Stimulated activated naive B cell treated with anti-CD40 and anti-IgM and Interleukin-4, amounts not matched to agents 10 μg/mL and 1 μg/mL and 100 μg/mL, for 72 hours (primary cell): ENCODE measurements around the gene PPP3R1.

ENCODE experiments used
- ATAC-seq, 2 donors: fragments of 150-1000 bp; cut with Tn5 transposase; replicated peaks; 2 replicates each; pipeline ENCODE4 v1.10.0; 2021; ENCODE audit warnings: moderate library complexity in 1 of 2
- DNase-seq: peaks from one replicate; pipeline ENCODE4 v3.0.0; 2021
- H3K27ac Mint-ChIP-seq: one replicate; pipeline ENCODE4 v1.8.0; 2022; ENCODE audit warnings: mild to moderate bottlenecking, mixed read lengths
- H3K27me3 Mint-ChIP-seq, 2 donors: one replicate each; pipeline ENCODE4 v1.8.0; 2022; ENCODE audit warnings: mixed read lengths in 2 of 2
- H3K36me3 Mint-ChIP-seq, 2 donors: one replicate each; pipeline ENCODE4 v1.8.0; 2022; ENCODE audit warnings: mixed read lengths in 2 of 2, mild to moderate bottlenecking in 1 of 2
- H3K4me1 Mint-ChIP-seq, 2 donors: one replicate each; pipeline ENCODE4 v1.8.0; 2022; ENCODE audit warnings: mixed read lengths in 2 of 2, mild to moderate bottlenecking in 1 of 2
- H3K4me3 Mint-ChIP-seq, 2 donors: one replicate each; pipeline ENCODE4 v1.8.0; 2022; ENCODE audit warnings: mild to moderate bottlenecking in 2 of 2, mixed read lengths in 2 of 2, moderate library complexity in 1 of 2
- H3K9me3 Mint-ChIP-seq, 2 donors: one replicate each; pipeline ENCODE4 v1.8.0; 2022; ENCODE audit warnings: mixed read lengths in 2 of 2, mild to moderate bottlenecking in 1 of 2

PPP3R1 gene

DNA sequence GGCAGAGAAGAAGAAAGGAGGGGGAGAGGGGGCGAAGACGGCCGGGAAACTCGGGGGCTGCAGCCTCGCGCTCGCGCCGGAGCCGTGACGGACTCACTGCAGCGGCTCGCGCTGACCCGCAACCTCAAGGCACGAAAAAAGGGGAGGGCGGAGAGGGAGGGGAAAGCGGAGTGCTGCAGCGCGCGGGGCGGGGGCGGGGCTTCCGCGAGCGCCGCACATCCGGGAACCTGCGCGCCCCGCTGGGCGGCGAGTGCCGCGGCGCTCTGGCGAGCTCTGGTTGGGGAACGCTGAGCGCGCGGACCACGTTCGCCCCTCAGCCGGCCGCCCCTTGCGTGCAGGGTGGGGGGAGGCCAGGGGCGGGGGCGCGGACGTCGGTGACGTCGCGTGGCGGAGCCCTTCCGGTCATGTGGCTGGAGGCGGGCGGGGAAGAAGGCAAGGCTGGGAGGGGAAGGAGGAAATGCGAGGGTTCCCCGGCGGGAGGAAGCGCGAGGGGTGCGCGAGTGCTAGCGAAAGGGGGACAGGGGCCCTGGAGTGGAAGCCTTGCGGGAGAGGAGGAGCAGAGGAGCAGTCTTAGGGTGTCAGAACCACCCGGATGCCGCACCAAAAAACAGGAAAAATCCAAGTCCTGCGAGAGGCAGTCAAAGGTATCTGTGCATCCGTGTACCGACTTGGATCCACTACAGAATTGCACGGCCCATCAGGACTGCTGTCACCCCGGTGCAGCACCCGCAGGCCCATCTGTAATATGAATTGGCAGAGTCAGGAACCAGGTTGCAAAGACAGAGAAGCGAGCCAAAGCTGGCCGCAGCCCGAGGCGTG, at the start of gene PPP3R1:
Gene PPP3R1 (minus strand): TSS at position 133 of the 819 bp plus-strand sequence. CDS start 405 bp downstream, outside the sequence.
- Mint-ChIP-seq H3K27me3 (no peaks in the 10 kb centered on the region), H3K4me1 (peaks cover 17 to 31% of the 10 kb centered on the region in 2 donors), H3K4me3 (peak within 1 kb of the TSS; percentile 92 to 99), H3K9me3 (no peaks in the 10 kb centered on the region), H3K27ac (peak within 1 kb of the TSS; percentile 100), H3K36me3 (peaks cover 12% of the 10 kb centered on the region in 2 donors)
- DNase-seq = peak; percentile 95
- ATAC-seq = peak; percentile 87 to 91

DNA sequence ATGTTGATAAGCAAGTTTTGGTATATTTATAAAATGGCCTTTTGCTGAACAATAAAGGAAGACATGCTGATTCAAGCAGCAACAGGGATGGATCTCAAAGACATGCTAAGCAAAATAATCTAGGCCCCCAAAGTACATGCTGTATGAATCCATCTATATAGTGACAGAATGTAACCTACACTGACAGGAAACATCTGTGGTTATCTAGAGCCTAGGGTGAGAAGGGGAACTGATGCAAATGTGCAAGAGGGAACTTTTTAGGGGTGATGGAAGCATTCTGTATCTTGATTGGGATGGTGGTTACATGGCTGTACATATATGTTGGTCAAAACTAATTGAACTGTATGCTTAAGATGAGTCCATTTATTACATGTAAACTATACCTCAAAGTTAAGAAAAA, 43.2 kb upstream of the PPP3R1 start:
- ATAC-seq = peak; percentile 75 to 83
- Mint-ChIP-seq H3K4me1 (peaks cover 8 to 12% of the 10 kb centered on the region in 2 donors), H3K9me3 (no peaks in the 10 kb centered on the region), H3K4me3 (no peak overlapping the region), H3K27me3 (no peaks in the 10 kb centered on the region), H3K27ac (peak overlapping the region; percentile 14), H3K36me3 (no peaks in the 10 kb centered on the region)
- no peak for DNase-seq

DNA sequence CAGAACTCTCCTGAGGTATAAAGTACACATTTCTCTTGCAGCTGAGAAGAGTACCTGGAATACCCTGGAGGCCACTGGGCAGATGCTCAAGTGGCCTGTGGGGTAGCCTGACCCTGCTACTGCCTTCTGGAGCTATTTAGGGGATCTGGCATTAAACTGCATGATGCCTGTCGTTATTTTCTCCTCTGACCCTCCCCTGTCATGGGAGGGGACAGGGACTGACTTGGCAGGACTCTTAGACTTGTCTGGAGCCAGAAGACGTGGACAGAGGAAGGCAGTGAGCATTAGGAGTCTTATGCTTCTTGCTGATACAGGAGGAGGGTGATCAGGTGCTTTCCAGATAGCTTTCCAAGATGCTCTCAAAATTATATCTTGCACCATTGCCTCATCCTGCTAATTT, 42.6 kb upstream of the PPP3R1 start:
- no peak overlapping the region for H3K4me3 Mint-ChIP-seq
- H3K9me3 Mint-ChIP-seq = no peaks in the 10 kb centered on the region
- no peak overlapping the region for H3K27ac Mint-ChIP-seq
- H3K36me3 Mint-ChIP-seq = no peaks in the 10 kb centered on the region
- peaks cover 8 to 12% of the 10 kb centered on the region in 2 donors for H3K4me1 Mint-ChIP-seq
- no peak for ATAC-seq
- no peaks in the 10 kb centered on the region for H3K27me3 Mint-ChIP-seq
- no peak for DNase-seq

GRCh38 chr2:68294187-68294586, 41.9 kb upstream of the PPP3R1 start:
- Mint-ChIP-seq H3K36me3 (no peaks in the 10 kb centered on the region), H3K4me1 (peaks cover 8 to 12% of the 10 kb centered on the region in 2 donors), H3K9me3 (no peaks in the 10 kb centered on the region), H3K27me3 (no peaks in the 10 kb centered on the region), H3K4me3 (no peak overlapping the region), H3K27ac (no peak overlapping the region)
- ATAC-seq (no peak), DNase-seq (no peak)

DNA sequence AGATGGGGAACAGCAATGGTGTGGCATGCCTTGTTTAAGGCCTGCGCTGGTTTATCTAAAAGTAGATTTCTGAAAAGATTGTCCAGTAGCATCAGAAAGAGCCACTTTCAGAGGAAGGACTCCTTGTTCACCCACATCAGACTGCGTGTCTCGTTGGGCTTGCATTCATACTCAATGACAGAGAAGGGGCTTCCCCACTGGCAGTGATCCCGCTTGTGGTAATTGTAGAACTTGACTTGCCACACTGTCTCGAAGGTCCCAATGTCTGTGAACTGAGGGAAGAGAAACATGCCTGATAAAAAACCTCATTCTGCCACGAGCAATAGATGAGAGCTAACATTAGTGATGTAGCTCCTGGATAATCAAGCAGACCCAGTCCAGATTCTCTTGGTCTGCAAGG, 41.4 kb upstream of the PPP3R1 start:
- Mint-ChIP-seq H3K4me1 (peaks cover 8 to 12% of the 10 kb centered on the region in 2 donors), H3K27ac (no peak overlapping the region), H3K4me3 (no peak overlapping the region), H3K27me3 (no peaks in the 10 kb centered on the region), H3K36me3 (no peaks in the 10 kb centered on the region), H3K9me3 (no peaks in the 10 kb centered on the region)
- ATAC-seq (peak; percentile 31 to 36), DNase-seq (no peak)

DNA sequence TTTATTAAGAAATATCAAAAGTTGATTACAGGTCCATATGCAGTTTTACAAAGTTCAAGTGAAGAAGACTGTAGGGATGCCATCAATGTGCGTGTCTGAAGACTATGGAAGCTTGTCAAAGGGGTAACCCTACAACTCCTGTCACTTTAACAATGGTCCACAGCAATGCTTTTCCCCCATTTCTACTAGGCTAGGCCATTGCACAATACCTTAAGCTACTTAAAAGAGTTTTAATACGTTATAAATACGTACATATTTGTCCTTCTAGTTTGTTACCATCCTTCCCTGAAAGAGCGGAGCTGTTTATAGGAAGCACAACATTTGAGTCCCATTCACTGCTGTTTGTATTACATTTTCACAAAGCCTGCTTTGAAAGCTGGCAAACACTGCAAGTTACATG, 40.7 kb upstream of the PPP3R1 start:
- no peaks in the 10 kb centered on the region for H3K36me3 Mint-ChIP-seq
- H3K9me3 Mint-ChIP-seq = no peaks in the 10 kb centered on the region
- ATAC-seq = no peak
- no peak overlapping the region for H3K27ac Mint-ChIP-seq
- DNase-seq = no peak
- H3K4me3 Mint-ChIP-seq = no peak overlapping the region
- H3K4me1 Mint-ChIP-seq = peaks cover 8 to 15% of the 10 kb centered on the region in 2 donors
- peaks cover 0 to 2% of the 10 kb centered on the region in 2 donors for H3K27me3 Mint-ChIP-seq

GRCh38 chr2:68292108-68292710, 39.9 kb upstream of the PPP3R1 start:
- ATAC-seq = peak in 1 of 2 donors; percentile 53
- Mint-ChIP-seq H3K4me3 (no peak overlapping the region), H3K36me3 (no peaks in the 10 kb centered on the region), H3K27ac (no peak overlapping the region), H3K9me3 (no peaks in the 10 kb centered on the region), H3K4me1 (peaks cover 10 to 19% of the 10 kb centered on the region in 2 donors), H3K27me3 (peaks cover 0 to 6% of the 10 kb centered on the region in 2 donors)
- DNase-seq = no peak

DNA sequence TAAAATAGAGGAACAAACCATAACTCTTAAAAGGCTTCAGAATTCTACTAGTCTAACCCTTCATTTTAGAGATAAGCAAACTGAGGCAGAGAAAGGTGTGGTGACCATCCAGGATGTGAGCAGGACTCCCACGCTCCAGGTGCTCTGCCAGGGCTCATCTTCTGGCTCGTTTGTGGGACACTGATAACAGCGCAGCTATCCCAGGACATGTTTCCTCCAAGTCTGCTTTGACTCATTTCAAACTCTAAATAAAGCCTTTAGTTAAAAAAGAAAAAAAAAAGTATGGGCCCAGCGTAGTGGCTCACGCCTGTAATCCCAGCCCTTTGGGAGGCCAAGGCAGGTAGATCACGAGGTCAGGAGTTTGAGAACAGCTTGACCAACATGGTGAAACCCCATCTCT, 39.0 kb upstream of the PPP3R1 start:
- H3K36me3 Mint-ChIP-seq = no peaks in the 10 kb centered on the region
- H3K4me1 Mint-ChIP-seq = peaks cover 10 to 19% of the 10 kb centered on the region in 2 donors
- no peak overlapping the region for H3K4me3 Mint-ChIP-seq
- no peak for DNase-seq
- no peak overlapping the region for H3K27ac Mint-ChIP-seq
- peaks cover 0 to 6% of the 10 kb centered on the region in 2 donors for H3K27me3 Mint-ChIP-seq
- no peaks in the 10 kb centered on the region for H3K9me3 Mint-ChIP-seq
- no peak for ATAC-seq

- ATAC-seq (no peak), DNase-seq (no peak)
- peaks cover 0 to 6% of the 10 kb centered on the region in 2 donors for H3K27me3 Mint-ChIP-seq
- H3K36me3 Mint-ChIP-seq = no peaks in the 10 kb centered on the region
- H3K4me3 Mint-ChIP-seq = no peak overlapping the region
- H3K9me3 Mint-ChIP-seq = no peaks in the 10 kb centered on the region
- peaks cover 10 to 19% of the 10 kb centered on the region in 2 donors for H3K4me1 Mint-ChIP-seq
- H3K27ac Mint-ChIP-seq = no peak overlapping the region
Measured at GRCh38 chr2:68290901-68291300, 38.6 kb upstream of the PPP3R1 start.

DNA sequence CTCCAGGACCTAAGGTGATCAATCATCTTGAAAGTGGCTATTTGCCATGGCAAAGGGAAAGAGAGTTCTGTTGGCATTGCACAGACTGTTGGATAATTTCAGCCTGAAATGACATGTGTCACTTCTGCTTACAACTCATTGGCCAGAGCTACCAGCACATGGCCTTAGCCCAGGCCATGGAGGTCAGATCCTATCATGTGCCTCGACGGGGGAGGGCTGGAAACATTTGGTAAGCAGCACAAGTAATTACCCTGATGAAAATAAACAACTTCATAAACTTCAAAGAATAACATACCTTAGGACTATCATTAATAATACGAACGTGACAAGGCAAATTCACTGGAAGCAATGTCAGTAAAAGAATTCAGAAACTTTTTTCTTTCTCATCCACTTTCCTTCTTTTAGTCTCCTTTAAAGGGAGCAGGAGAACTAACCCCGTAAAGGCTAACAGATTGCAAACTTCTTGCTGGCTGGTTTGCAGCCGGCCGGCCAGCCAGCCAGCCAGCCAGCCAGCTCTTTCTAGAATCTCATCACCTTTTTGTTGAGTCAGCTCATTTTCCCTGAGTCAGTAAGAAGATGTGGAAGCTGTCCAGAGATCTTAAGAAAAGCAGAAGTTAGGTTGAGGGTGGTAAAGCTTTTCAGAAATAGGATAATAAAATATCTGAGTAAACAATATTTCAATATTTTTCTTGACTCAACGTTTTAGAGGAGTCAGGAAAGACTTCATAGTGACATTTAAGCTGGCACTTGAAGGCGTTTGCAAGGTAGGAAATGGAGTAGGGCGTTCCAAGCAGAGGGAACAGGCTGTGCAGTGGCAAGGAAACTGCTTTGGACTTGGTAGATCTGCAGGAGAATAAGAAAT, 35.5 kb upstream of the PPP3R1 start:
- H3K36me3 Mint-ChIP-seq = no peaks in the 10 kb centered on the region
- peaks cover 3 to 6% of the 10 kb centered on the region in 2 donors for H3K27me3 Mint-ChIP-seq
- H3K4me3 Mint-ChIP-seq = no peak overlapping the region
- peaks cover 3 to 8% of the 10 kb centered on the region in 2 donors for H3K4me1 Mint-ChIP-seq
- ATAC-seq (no peak), DNase-seq (no peak)
- no peaks in the 10 kb centered on the region for H3K9me3 Mint-ChIP-seq
- no peak overlapping the region for H3K27ac Mint-ChIP-seq

- ATAC-seq (no peak), DNase-seq (no peak)
- no peaks in the 10 kb centered on the region for H3K36me3 Mint-ChIP-seq
- peaks cover 3 to 13% of the 10 kb centered on the region in 2 donors for H3K4me1 Mint-ChIP-seq
- peaks cover 3 to 6% of the 10 kb centered on the region in 2 donors for H3K27me3 Mint-ChIP-seq
- no peak overlapping the region for H3K4me3 Mint-ChIP-seq
- no peaks in the 10 kb centered on the region for H3K9me3 Mint-ChIP-seq
- H3K27ac Mint-ChIP-seq = no peak overlapping the region
Measured at GRCh38 chr2:68284896-68285295, 32.6 kb upstream of the PPP3R1 start.

GRCh38 chr2:68283419-68283812, 31.1 kb upstream of the PPP3R1 start:
- no peaks in the 10 kb centered on the region for H3K36me3 Mint-ChIP-seq
- peaks cover 3 to 6% of the 10 kb centered on the region in 2 donors for H3K27me3 Mint-ChIP-seq
- ATAC-seq (no peak), DNase-seq (no peak)
- H3K9me3 Mint-ChIP-seq = no peaks in the 10 kb centered on the region
- no peak overlapping the region for H3K4me3 Mint-ChIP-seq
- H3K4me1 Mint-ChIP-seq = peaks cover 3 to 13% of the 10 kb centered on the region in 2 donors
- no peak overlapping the region for H3K27ac Mint-ChIP-seq

DNA sequence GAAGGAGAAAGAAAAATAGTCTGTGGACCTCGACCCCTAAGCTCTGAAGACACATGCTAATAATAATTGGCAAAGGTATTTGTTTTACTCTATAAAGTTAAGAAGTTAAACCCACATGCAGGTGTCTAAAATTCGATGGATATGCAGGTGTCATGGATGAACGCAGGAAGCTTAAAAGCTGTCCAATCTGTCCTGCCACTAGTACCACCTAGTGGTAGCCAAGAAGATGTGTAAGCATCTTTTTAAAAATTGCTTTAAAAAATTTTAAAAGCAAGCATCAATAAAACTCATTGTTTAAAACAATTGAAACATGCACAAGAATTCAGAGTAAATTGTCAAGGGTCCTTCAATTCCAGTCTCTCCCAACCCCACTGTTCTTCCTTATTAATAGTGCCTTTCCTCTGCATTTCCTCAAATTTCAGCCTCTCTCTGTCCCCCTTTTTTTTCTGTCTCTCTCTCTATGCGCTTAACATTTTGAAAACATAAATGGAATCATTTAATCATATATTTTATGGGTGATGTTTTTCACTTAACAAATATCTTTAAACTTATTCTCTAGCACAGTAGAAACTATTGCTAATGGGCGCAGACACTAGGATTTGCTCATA, 30.6 kb upstream of the PPP3R1 start:
- H3K27ac Mint-ChIP-seq = no peak overlapping the region
- no peak for DNase-seq
- ATAC-seq = peak; percentile 61 to 65
- no peaks in the 10 kb centered on the region for H3K36me3 Mint-ChIP-seq
- no peak overlapping the region for H3K4me3 Mint-ChIP-seq
- H3K27me3 Mint-ChIP-seq = peaks cover 3% of the 10 kb centered on the region in 2 donors
- no peaks in the 10 kb centered on the region for H3K9me3 Mint-ChIP-seq
- peaks cover 3 to 9% of the 10 kb centered on the region in 2 donors for H3K4me1 Mint-ChIP-seq

- H3K36me3 Mint-ChIP-seq = no peaks in the 10 kb centered on the region
- H3K27ac Mint-ChIP-seq = no peak overlapping the region
- DNase-seq (no peak), ATAC-seq (no peak)
- H3K27me3 Mint-ChIP-seq = peaks cover 0 to 3% of the 10 kb centered on the region in 2 donors
- H3K4me3 Mint-ChIP-seq = no peak overlapping the region
- H3K4me1 Mint-ChIP-seq = peaks cover 0 to 6% of the 10 kb centered on the region in 2 donors
- no peaks in the 10 kb centered on the region for H3K9me3 Mint-ChIP-seq
Measured at GRCh38 chr2:68280796-68281195, 28.5 kb upstream of the PPP3R1 start.
